NCI-H146 treated with DMSO at 0.1 percent for 48 hours (cell line): Measurements from ENCODE around the gene TBK1.
"Not testable (repeated sequence)": the region's sequence is repeated elsewhere in the genome, so short reads cannot be mapped to it uniquely, and the experiment has no call there.

Experiments
- DNase-seq: peaks from one replicate; lab custom pipeline; 2025; ENCODE audit not compliant: unreplicated experiment; lab: John Stamatoyannopoulos, UW

TBK1 gene

GRCh38 chr12:64494998-64495729 is 43.2 kb downstream of the TBK1 start:
- DNase-seq: no peak

GRCh38 chr12:64496839-64497400 is 45.0 kb downstream of the TBK1 start:
- DNase-seq: no peak

GRCh38 chr12:64497484-64497883 is 45.6 kb downstream of the TBK1 start:
- no peak for DNase-seq

- no peak for DNase-seq
These were observed 46.0 kb downstream of the TBK1 start for GRCh38 chr12:64497903-64498302.

GRCh38 chr12:64500394-64500793 is 48.5 kb downstream of the TBK1 start:
- DNase-seq: no peak

GRCh38 chr12:64501486-64501885 is 49.6 kb downstream of the TBK1 start:
- no peak for DNase-seq

- no peak for DNase-seq
These were observed 55.0 kb downstream of the TBK1 start for GRCh38 chr12:64506955-64507354.

GRCh38 chr12:64510667-64511066 is 58.7 kb downstream of the TBK1 start:
- no peak for DNase-seq

- no peak for DNase-seq
These were observed 66.5 kb downstream of the TBK1 start for GRCh38 chr12:64518396-64518795.

GRCh38 chr12:64521833-64522232 is 69.9 kb downstream of the TBK1 start:
- DNase-seq: no peak

- peak; percentile 59 for DNase-seq
These were observed 70.4 kb downstream of the TBK1 start for GRCh38 chr12:64522316-64522715.

GRCh38 chr12:64522807-64523206 is 70.9 kb downstream of the TBK1 start:
- DNase-seq: no peak

- DNase-seq: not testable (repeated sequence)
These were observed 71.9 kb downstream of the TBK1 start for GRCh38 chr12:64523565-64524444.

GRCh38 chr12:64525461-64526160 is 73.7 kb downstream of the TBK1 start:
- DNase-seq: no peak

GRCh38 chr12:64526859-64527258 is 74.9 kb downstream of the TBK1 start:
- no peak for DNase-seq

GRCh38 chr12:64528616-64529015 is 76.7 kb downstream of the TBK1 start:
- no peak for DNase-seq

- no peak for DNase-seq
These were observed 78.6 kb downstream of the TBK1 start for GRCh38 chr12:64530566-64530965.

GRCh38 chr12:64531665-64532334 is 79.9 kb downstream of the TBK1 start:
- DNase-seq: no peak

GRCh38 chr12:64532734-64533351 is 80.9 kb downstream of the TBK1 start:
- no peak for DNase-seq

- DNase-seq: no peak
These were observed 82.8 kb downstream of the TBK1 start for GRCh38 chr12:64534672-64535199.
